ENCODE results near the gene ADAMTSL3.
"Not testable (repeated sequence)": the region's sequence is repeated elsewhere in the genome, so short reads cannot be mapped to it uniquely, and the experiment has no call there.

The ADAMTSL3 gene

GRCh38 chr15:83697716-83698115 lies 43.8 kb downstream of the ADAMTSL3 start:
- TF ChIP-seq ELF4 (IDR thresholded peaks at IDR 0.05) (no peak), L3MBTL2 (conservative IDR thresholded peaks at IDR 0.05) (no peak), ZNF384 (IDR thresholded peaks at IDR 0.05) (no peak), PKNOX1 (IDR thresholded peaks at IDR 0.05) (no peak), BHLHE40 (IDR thresholded peaks at IDR 0.05; ENCODE audit: borderline replicate concordance) (no peak), FOXM1 (IDR thresholded peaks at IDR 0.05; ENCODE audit: borderline replicate concordance) (no peak), FOXA1 (IDR thresholded peaks at IDR 0.05) (no peak), NFRKB (IDR thresholded peaks at IDR 0.05) (no peak), FOXK2 (IDR thresholded peaks at IDR 0.05) (no peak)
- ChIA-PET POLR2A (no interaction called here), CTCF (no interaction called here)
- DNase-seq (ENCODE audit: extremely low spot score): no peak

GRCh38 chr15:83698294-83698693 lies 44.4 kb downstream of the ADAMTSL3 start:
- POLR2A ChIA-PET: no interaction called here
- CTCF ChIA-PET: no interaction called here
- TF ChIP-seq ZNF384 (IDR thresholded peaks at IDR 0.05) (no peak), PKNOX1 (IDR thresholded peaks at IDR 0.05) (no peak), L3MBTL2 (conservative IDR thresholded peaks at IDR 0.05) (no peak), ELF4 (IDR thresholded peaks at IDR 0.05) (no peak), FOXK2 (IDR thresholded peaks at IDR 0.05) (no peak), TARDBP (IDR thresholded peaks at IDR 0.05) (no peak), CTBP1 (IDR thresholded peaks at IDR 0.05; ENCODE audit: borderline replicate concordance) (no peak), BHLHE40 (IDR thresholded peaks at IDR 0.05; ENCODE audit: borderline replicate concordance) (no peak), FOXA1 (IDR thresholded peaks at IDR 0.05) (no peak), LEF1 (IDR thresholded peaks at IDR 0.05; ENCODE audit: borderline replicate concordance) (no peak), SP1 (IDR thresholded peaks at IDR 0.05) (no peak), SUZ12 (IDR thresholded peaks at IDR 0.05) (no peak), HDGF (IDR thresholded peaks at IDR 0.05; ENCODE audit: borderline replicate concordance) (no peak), FOXM1 (IDR thresholded peaks at IDR 0.05; ENCODE audit: borderline replicate concordance) (no peak), NFRKB (IDR thresholded peaks at IDR 0.05) (no peak), ARNT (IDR thresholded peaks at IDR 0.05) (no peak)
- DNase-seq (ENCODE audit: extremely low spot score): no peak

- CTCF ChIA-PET: interaction anchor here (1.0 kb wide), 1 partner anchor 40 kb away, joined by 3 read pairs; no protein-coding TSS in a partner anchor
- TF ChIP-seq ARNT (IDR thresholded peaks at IDR 0.05) (no peak), CTBP1 (IDR thresholded peaks at IDR 0.05; ENCODE audit: borderline replicate concordance) (no peak), FOXA1 (IDR thresholded peaks at IDR 0.05) (no peak), ELF4 (IDR thresholded peaks at IDR 0.05) (no peak), SUZ12 (IDR thresholded peaks at IDR 0.05) (no peak), FOXM1 (IDR thresholded peaks at IDR 0.05; ENCODE audit: borderline replicate concordance) (no peak), NFRKB (IDR thresholded peaks at IDR 0.05) (no peak), TARDBP (IDR thresholded peaks at IDR 0.05) (no peak), HDGF (IDR thresholded peaks at IDR 0.05; ENCODE audit: borderline replicate concordance) (no peak), FOXK2 (IDR thresholded peaks at IDR 0.05) (no peak), ZNF384 (IDR thresholded peaks at IDR 0.05) (no peak), L3MBTL2 (conservative IDR thresholded peaks at IDR 0.05) (no peak), PKNOX1 (IDR thresholded peaks at IDR 0.05) (no peak), BHLHE40 (IDR thresholded peaks at IDR 0.05; ENCODE audit: borderline replicate concordance) (no peak)
- no peak for DNase-seq (ENCODE audit: extremely low spot score)
These were observed 45.1 kb downstream of the ADAMTSL3 start for GRCh38 chr15:83699028-83699427.

GRCh38 chr15:83700082-83700481 lies 46.2 kb downstream of the ADAMTSL3 start:
- POLR2A ChIA-PET: interaction anchor here (0.6 kb wide), 1 partner anchor 10 kb away, joined by 3 read pairs; no protein-coding TSS in a partner anchor
- no peak for TF ChIP-seq BHLHE40 (IDR thresholded peaks at IDR 0.05; ENCODE audit: borderline replicate concordance)
- TF ChIP-seq FOXM1 (IDR thresholded peaks at IDR 0.05; ENCODE audit: borderline replicate concordance): no peak
- no peak for DNase-seq (ENCODE audit: extremely low spot score)
- CTCF ChIA-PET: no interaction called here

More at GRCh38 chr15:83699028-83699427, 45.1 kb downstream of the ADAMTSL3 start:
- POLR2A ChIA-PET: no interaction called here

GRCh38 chr15:83702314-83702713 lies 48.4 kb downstream of the ADAMTSL3 start:
- POLR2A ChIA-PET, CTCF ChIA-PET: not testable (repeated sequence)

GRCh38 chr15:83708328-83708727 lies 54.4 kb downstream of the ADAMTSL3 start:
- TF ChIP-seq SUZ12 (IDR thresholded peaks at IDR 0.05) (no peak), ZNF384 (IDR thresholded peaks at IDR 0.05) (no peak), BHLHE40 (IDR thresholded peaks at IDR 0.05; ENCODE audit: borderline replicate concordance) (no peak), TARDBP (IDR thresholded peaks at IDR 0.05) (no peak), ARNT (IDR thresholded peaks at IDR 0.05) (no peak), FOXK2 (IDR thresholded peaks at IDR 0.05) (no peak), SP1 (IDR thresholded peaks at IDR 0.05) (no peak), NFRKB (IDR thresholded peaks at IDR 0.05) (no peak), LEF1 (IDR thresholded peaks at IDR 0.05; ENCODE audit: borderline replicate concordance) (no peak), CTBP1 (IDR thresholded peaks at IDR 0.05; ENCODE audit: borderline replicate concordance) (no peak), ELF4 (IDR thresholded peaks at IDR 0.05) (no peak), FOXA1 (IDR thresholded peaks at IDR 0.05) (no peak), PKNOX1 (IDR thresholded peaks at IDR 0.05) (no peak), HDGF (IDR thresholded peaks at IDR 0.05; ENCODE audit: borderline replicate concordance) (no peak), L3MBTL2 (conservative IDR thresholded peaks at IDR 0.05) (no peak), FOXM1 (IDR thresholded peaks at IDR 0.05; ENCODE audit: borderline replicate concordance) (no peak)
- ChIA-PET CTCF (no interaction called here), POLR2A (interaction anchor here (0.6 kb wide), 1 partner anchor 212 kb away, joined by 3 read pairs; no protein-coding TSS in a partner anchor)
- DNase-seq (ENCODE audit: extremely low spot score): no peak

More at GRCh38 chr15:83702314-83702713, 48.4 kb downstream of the ADAMTSL3 start:
- DNase-seq (ENCODE audit: extremely low spot score): not testable (repeated sequence)

All from HEK293T (cell line).